Gastroesophageal sphincter (tissue), 4 donors: ENCODE measurements around the gene ZBTB20. TPM values are rescaled to one million over a fixed set of nuclear protein-coding genes. Genes with fewer than 3 reads are reported as not detected.

Source experiments
- ATAC-seq: fragments of 150-250 bp; one replicate; pipeline ENCODE4 v1.9.1; 2016; ENCODE audit warnings: mild to moderate bottlenecking, moderate library complexity
- H3K27ac ChIP-seq, 4 donors: fragments of 200-600 bp; sonication (generic) in 3 of 4; 1 replicate in 3 of 4; 2 replicates in 1 of 4; pipeline ENCODE4 v1.5.1; 2016 to 2019
- H3K27me3 ChIP-seq: fragments of 200-600 bp; sonication (generic); one replicate; pipeline ENCODE4 v1.5.1; 2019
- H3K36me3 ChIP-seq, 2 donors: fragments of 200-600 bp; sonication (generic); one replicate each; pipeline ENCODE4 v1.5.1; 2019; ENCODE audit warnings: control low read depth in 1 of 2
- H3K4me1 ChIP-seq, 3 donors: fragments of 200-600 bp; sonication (generic); 1 replicate in 2 of 3; 2 replicates in 1 of 3; pipeline ENCODE4 v1.5.1; 2016 to 2019; ENCODE audit warnings: control low read depth in 2 of 3
- H3K4me3 ChIP-seq, 2 donors: fragments of 200-600 bp; sonication (generic); one replicate each; pipeline ENCODE4 v1.5.1; 2019; ENCODE audit warnings: mild to moderate bottlenecking in 1 of 2, moderate library complexity in 1 of 2
- H3K9me3 ChIP-seq, 3 donors: fragments of 200-600 bp; sonication (generic); one replicate each; pipeline ENCODE4 v1.5.1; 2017 to 2019; ENCODE audit warnings: control low read depth in 2 of 3
- CTCF ChIP-seq, 4 experiments: fragments of 200-600 bp in 2 of 4; fragments of 450-650 bp in 2 of 4; sonication (generic) in 1 of 4; IDR thresholded peaks; one replicate each; pipeline ENCODE4 v1.5.1; 2017 to 2019; ENCODE audit warnings: antibody characterized with exemption in 4 of 4, mild to moderate bottlenecking in 2 of 4, moderate library complexity in 2 of 4
- EP300 ChIP-seq: sonication (generic); formaldehyde crosslinking; IDR thresholded peaks from one replicate; pipeline ENCODE4 v1.6.1; 2017; ENCODE audit warnings: antibody characterized with exemption, mild to moderate bottlenecking
- POLR2A ChIP-seq, 2 donors: fragments of 450-650 bp; IDR thresholded peaks; one replicate each; pipeline ENCODE4 v1.6.1; 2017; ENCODE audit warnings: antibody characterized with exemption in 2 of 2, mild to moderate bottlenecking in 2 of 2, moderate library complexity in 1 of 2
- POLR2AphosphoS5 ChIP-seq: sonication (generic); formaldehyde crosslinking; IDR thresholded peaks from one replicate; pipeline ENCODE4 v1.6.1; 2017; ENCODE audit warnings: antibody characterized with exemption
- WGBS, 2 donors: methylation state at CpG; one replicate each; pipeline ENCODE4 v1.1.5; 2018; ENCODE audit warnings: low coverage in 1 of 2; 5-methylcytosine and 5-hydroxymethylcytosine counted together
- total RNA-seq, 4 donors: library from RNA; depleted of rRNA; stranded (reverse); fragments of >200 nt; gene quantifications; one replicate each; pipeline ENCODE4 v1.1.0, GENCODE V29; 2016

ZBTB20 gene
- total RNA-seq, 4 donors from 2014 or later: 53.1 to 113 (median 98.4) TPM

- Histone ChIP-seq H3K9me3 (no peaks in the 10 kb centered on the region), H3K36me3 (no peaks in the 10 kb centered on the region), H3K4me3 (no peak overlapping the region), H3K4me1 (no peaks in the 10 kb centered on the region), H3K27ac (no peak overlapping the region), H3K27me3 (no peaks in the 10 kb centered on the region)
- no peak for TF ChIP-seq POLR2A (IDR thresholded peaks at IDR 0.05)
- TF ChIP-seq CTCF (IDR thresholded peaks at IDR 0.05): no peak
- no peak for TF ChIP-seq EP300
- no peak for TF ChIP-seq POLR2AphosphoS5
- no peak for ATAC-seq
- 56 to 61% methylated on average over 3 of the region's 3 CpGs for WGBS, 2 donors
Measured at GRCh38 chr3:114553949-114554593, 593.0 kb downstream of the ZBTB20 start.

GRCh38 chr3:114552527-114552812, 594.6 kb downstream of the ZBTB20 start:
- H3K9me3 ChIP-seq: no peaks in the 10 kb centered on the region
- ATAC-seq: no peak
- WGBS, 2 donors: 50 to 86% methylated on average over 1 of the region's 1 CpG
- no peak overlapping the region for H3K27ac ChIP-seq
- H3K27me3 ChIP-seq: no peaks in the 10 kb centered on the region
- H3K4me1 ChIP-seq: no peaks in the 10 kb centered on the region
- no peak for TF ChIP-seq POLR2A (IDR thresholded peaks at IDR 0.05)
- TF ChIP-seq POLR2AphosphoS5: no peak
- TF ChIP-seq EP300: no peak
- TF ChIP-seq CTCF (IDR thresholded peaks at IDR 0.05): no peak
- no peak overlapping the region for H3K4me3 ChIP-seq
- H3K36me3 ChIP-seq: no peaks in the 10 kb centered on the region

GRCh38 chr3:114551770-114552526, 595.1 kb downstream of the ZBTB20 start:
- Histone ChIP-seq H3K4me1 (no peaks in the 10 kb centered on the region), H3K27ac (no peak overlapping the region), H3K36me3 (no peaks in the 10 kb centered on the region), H3K4me3 (no peak overlapping the region), H3K27me3 (no peaks in the 10 kb centered on the region), H3K9me3 (no peaks in the 10 kb centered on the region)
- WGBS, 2 donors: 87 to 91% methylated on average over 4 of the region's 4 CpGs
- no peak for TF ChIP-seq POLR2A (IDR thresholded peaks at IDR 0.05)
- ATAC-seq: no peak

GRCh38 chr3:114550165-114550564, 596.9 kb downstream of the ZBTB20 start:
- Histone ChIP-seq H3K27ac (no peak overlapping the region), H3K36me3 (no peaks in the 10 kb centered on the region), H3K27me3 (no peaks in the 10 kb centered on the region), H3K4me3 (no peak overlapping the region), H3K9me3 (no peaks in the 10 kb centered on the region), H3K4me1 (no peaks in the 10 kb centered on the region)
- ATAC-seq: no peak
- TF ChIP-seq POLR2A (IDR thresholded peaks at IDR 0.05) (no peak), EP300 (no peak), POLR2AphosphoS5 (no peak), CTCF (IDR thresholded peaks at IDR 0.05) (no peak)
- 98 to 100% methylated on average over 3 to 4 of the region's 4 CpGs for WGBS, 2 donors

- TF ChIP-seq POLR2AphosphoS5 (no peak), CTCF (IDR thresholded peaks at IDR 0.05) (no peak), POLR2A (IDR thresholded peaks at IDR 0.05) (no peak), EP300 (no peak)
- H3K9me3 ChIP-seq: no peaks in the 10 kb centered on the region
- H3K4me3 ChIP-seq: no peak overlapping the region
- no peaks in the 10 kb centered on the region for H3K36me3 ChIP-seq
- no peaks in the 10 kb centered on the region for H3K4me1 ChIP-seq
- ATAC-seq: no peak
- no peaks in the 10 kb centered on the region for H3K27me3 ChIP-seq
- 100% methylated on average over 1 of the region's 1 CpG; no CpG with 5 or more reads in 1 of the 2 donors for WGBS, 2 donors
- no peak overlapping the region for H3K27ac ChIP-seq
Measured at GRCh38 chr3:114545193-114545592, 601.9 kb downstream of the ZBTB20 start.
